Astrocyte of the cerebellum (primary cell): ENCODE data around the gene RELN.

Experiments used
- DNase-seq: peaks from one replicate; pipeline ENCODE4 v3.0.0-alpha.2; 2011; ENCODE audit warnings: low read depth
- H3K4me3 ChIP-seq: 2 replicates; pipeline ENCODE4 v1.5.1; 2011; ENCODE audit warnings: mild to moderate bottlenecking, low read depth, low read length, moderate library complexity
- CTCF ChIP-seq: IDR thresholded peaks from 2 replicates; pipeline ENCODE4 v1.5.1; 2012; ENCODE audit warnings: low read length, low read depth, moderate library complexity, mild to moderate bottlenecking; ENCODE audit errors: missing control alignments
- in situ Hi-C: cut with HindIII; loops from 2 replicates; pipeline ENCODE4 v1.10.0; 2017; ENCODE audit warnings: low sequenced_read_pairs

Gene RELN

GRCh38 chr7:103940382-103941268 is 48.8 kb downstream of the RELN start:
- H3K4me3 ChIP-seq, result no peak overlapping the region
- TF ChIP-seq CTCF, result no peak
- in situ Hi-C loops, result no loop called here
- DNase-seq, result no peak

- TF ChIP-seq CTCF, result no peak
- in situ Hi-C loops, result no loop called here
- no peak for DNase-seq
Measured at GRCh38 chr7:103937680-103938079, 51.8 kb downstream of the RELN start.

GRCh38 chr7:103936558-103936957 is 52.9 kb downstream of the RELN start:
- DNase-seq, result no peak
- no peak overlapping the region for H3K4me3 ChIP-seq
- in situ Hi-C loops, result no loop called here
- TF ChIP-seq CTCF, result no peak

More at GRCh38 chr7:103937680-103938079, 51.8 kb downstream of the RELN start:
- no peak overlapping the region for H3K4me3 ChIP-seq

- TF ChIP-seq CTCF, result no peak
- no peak overlapping the region for H3K4me3 ChIP-seq
- no peak for DNase-seq
- in situ Hi-C loops, result no loop called here
Measured at GRCh38 chr7:103934508-103934907, 55.0 kb downstream of the RELN start.

- no peak overlapping the region for H3K4me3 ChIP-seq
- no peak for DNase-seq
- in situ Hi-C loops, result no loop called here
- no peak for TF ChIP-seq CTCF
Measured at GRCh38 chr7:103932389-103932788, 57.1 kb downstream of the RELN start.

GRCh38 chr7:103929901-103930311 is 59.6 kb downstream of the RELN start:
- TF ChIP-seq CTCF, result no peak
- in situ Hi-C loops, result no loop called here
- no peak for DNase-seq
- no peak overlapping the region for H3K4me3 ChIP-seq
